SIG-M5 treated with dmso at 0.1 percent for 504 hours (cell line): ENCODE results near the gene MAML2.
"Not testable (repeated sequence)": the region's sequence is repeated elsewhere in the genome, so short reads cannot be mapped to it uniquely, and the experiment has no call there.

Source experiments
- DNase-seq: peaks from one replicate; lab custom pipeline; 2025; ENCODE audit not compliant: unreplicated experiment; lab: John Stamatoyannopoulos, UW

The MAML2 gene

GRCh38 chr11:96294289-96294688 is 48.7 kb downstream of the MAML2 start:
- no peak for DNase-seq

- no peak for DNase-seq
Measured at GRCh38 chr11:96293598-96294021, 49.4 kb downstream of the MAML2 start.

- DNase-seq: no peak
Measured at GRCh38 chr11:96293109-96293508, 49.9 kb downstream of the MAML2 start.

- no peak for DNase-seq
Measured at GRCh38 chr11:96292291-96293010, 50.5 kb downstream of the MAML2 start.

- DNase-seq: no peak
Measured at GRCh38 chr11:96290631-96291030, 52.4 kb downstream of the MAML2 start.

GRCh38 chr11:96290031-96290430 is 53.0 kb downstream of the MAML2 start:
- DNase-seq: no peak

GRCh38 chr11:96288915-96289314 is 54.1 kb downstream of the MAML2 start:
- DNase-seq: no peak

- DNase-seq: no peak
Measured at GRCh38 chr11:96287822-96288439, 55.1 kb downstream of the MAML2 start.

- DNase-seq: not testable (repeated sequence)
Measured at GRCh38 chr11:96285985-96286384, 57.0 kb downstream of the MAML2 start.

GRCh38 chr11:96284917-96285316 is 58.1 kb downstream of the MAML2 start:
- DNase-seq: no peak

- no peak for DNase-seq
Measured at GRCh38 chr11:96284401-96284800, 58.6 kb downstream of the MAML2 start.

GRCh38 chr11:96282625-96283220 is 60.3 kb downstream of the MAML2 start:
- DNase-seq: no peak

- no peak for DNase-seq
Measured at GRCh38 chr11:96280444-96280843, 62.6 kb downstream of the MAML2 start.

GRCh38 chr11:96279896-96280290 is 63.1 kb downstream of the MAML2 start:
- no peak for DNase-seq

GRCh38 chr11:96279018-96279895 is 63.7 kb downstream of the MAML2 start:
- no peak for DNase-seq

- no peak for DNase-seq
Measured at GRCh38 chr11:96278039-96278897, 64.7 kb downstream of the MAML2 start.

- no peak for DNase-seq
Measured at GRCh38 chr11:96277696-96278038, 65.3 kb downstream of the MAML2 start.

- no peak for DNase-seq
Measured at GRCh38 chr11:96276836-96277235, 66.2 kb downstream of the MAML2 start.

GRCh38 chr11:96275801-96276594 is 67.0 kb downstream of the MAML2 start:
- no peak for DNase-seq

GRCh38 chr11:96273507-96273906 is 69.5 kb downstream of the MAML2 start:
- DNase-seq: no peak
